Central memory CD4-positive, alpha-beta T cell (primary cell): ENCODE results near the gene NPW.
A peak's percentile ranks its signal among the peaks of the same experiment; 100 is the strongest.

Source experiments
- DNase-seq: peaks from one replicate; pipeline ENCODE4 v3.0.0; 2022
- total RNA-seq, 3 experiments: gene quantifications; one replicate each; lab custom pipeline; 2026; lab: John Stamatoyannopoulos, UW

Gene NPW
- total RNA-seq: 0.16 to 1.5 (median 1.1) reads per million in 3 experiments

DNA sequence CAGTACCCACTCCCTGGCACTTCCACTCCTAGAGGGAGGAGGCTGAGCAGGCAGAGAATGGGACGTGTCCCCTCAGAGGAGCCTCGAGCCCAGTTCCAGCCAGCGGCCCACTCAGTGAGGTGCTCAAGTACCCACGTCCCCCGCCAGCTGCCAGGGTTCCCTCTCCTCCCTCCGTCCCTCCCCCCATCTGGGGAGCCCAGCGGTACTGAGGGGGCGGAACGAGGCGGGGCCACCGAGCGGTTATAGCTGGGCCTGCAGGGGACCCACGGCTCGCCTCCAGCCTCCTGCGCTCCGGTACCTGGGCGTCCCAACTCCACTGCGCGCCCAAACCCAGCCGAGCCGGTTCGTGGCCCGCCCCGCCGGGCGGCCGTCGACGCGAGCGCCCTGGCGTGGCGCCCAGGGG lies at the start of gene NPW:
TSS of gene NPW (plus strand) at position 268 of the 403 bp plus-strand sequence.
- DNase-seq: no peak

DNA sequence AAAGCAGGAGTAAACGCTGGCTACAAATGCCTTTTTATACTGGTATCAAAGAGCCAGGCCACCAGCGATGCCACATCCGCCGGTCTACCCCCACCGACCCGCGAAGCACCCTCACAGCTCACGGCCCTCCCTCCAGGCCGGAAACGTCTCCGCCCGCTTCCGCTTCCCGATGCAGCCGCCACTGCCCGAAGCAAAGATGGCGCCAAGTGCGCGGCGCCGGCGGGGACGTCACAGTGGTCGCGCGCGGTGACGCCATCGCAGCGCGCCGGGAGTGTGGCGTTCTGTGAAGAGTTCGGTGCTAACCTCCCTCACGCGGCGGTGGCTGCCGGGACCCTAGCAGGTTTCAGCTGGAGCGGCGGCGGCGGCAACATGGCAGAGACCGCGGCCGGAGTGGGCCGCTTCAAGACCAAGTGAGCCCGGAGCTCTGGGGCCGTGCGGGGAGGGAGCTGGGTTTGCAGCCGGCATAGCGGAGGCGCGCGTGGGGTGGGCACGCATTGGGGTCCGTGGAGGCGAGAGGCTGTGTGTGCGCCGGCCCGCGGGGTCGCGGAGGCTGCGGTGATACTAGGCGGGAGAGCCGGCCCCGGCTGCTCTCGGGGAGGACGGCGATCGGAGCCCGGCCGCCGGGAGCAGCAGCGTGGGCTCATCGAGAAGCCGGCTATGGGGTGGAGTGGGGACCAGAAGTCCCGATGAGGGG lies 47.6 kb upstream of the NPW start, which contains the start of gene TBL3:
TSS of gene TBL3 (plus strand) at position 258 of the 694 bp plus-strand sequence. CDS start at position 370, 112 bp downstream.
- DNase-seq: peak; percentile 97

GRCh38 chr16:1972490-1972877 lies 47.1 kb upstream of the NPW start:
- DNase-seq: no peak

DNA sequence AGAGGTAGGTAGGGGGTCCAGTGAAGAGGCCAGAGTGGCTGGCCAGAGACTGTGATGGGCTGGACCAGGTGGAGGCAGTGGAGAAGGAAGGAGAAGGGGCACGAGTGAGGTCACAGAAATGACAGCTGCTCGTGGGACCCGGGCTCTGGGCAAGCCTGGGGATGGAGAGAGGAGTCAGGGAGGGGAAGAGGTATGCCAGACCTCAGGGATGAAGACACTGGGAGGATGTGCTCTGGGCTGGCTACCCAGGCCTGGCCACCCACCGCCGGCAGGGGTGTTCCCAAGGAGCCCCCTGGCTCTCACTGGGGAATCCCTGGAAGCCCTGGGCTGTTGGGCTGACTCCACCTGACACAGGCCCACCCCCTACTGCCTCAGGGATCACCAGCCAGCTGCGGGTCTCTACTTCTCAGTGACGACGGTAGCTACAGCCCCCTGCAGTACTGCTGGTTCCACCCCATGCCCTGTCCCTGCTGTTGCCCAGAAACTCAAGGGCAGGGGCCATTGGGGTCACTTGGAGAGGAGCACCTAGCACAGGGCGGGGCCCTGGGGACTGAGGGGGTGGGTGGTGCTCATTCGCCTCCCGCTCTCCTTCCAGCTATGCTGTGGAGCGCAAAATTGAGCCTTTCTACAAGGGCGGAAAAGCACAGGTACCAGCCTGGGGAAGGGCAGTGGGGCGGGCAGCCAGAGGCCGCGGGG lies 46.0 kb upstream of the NPW start:
- DNase-seq: no peak

DNA sequence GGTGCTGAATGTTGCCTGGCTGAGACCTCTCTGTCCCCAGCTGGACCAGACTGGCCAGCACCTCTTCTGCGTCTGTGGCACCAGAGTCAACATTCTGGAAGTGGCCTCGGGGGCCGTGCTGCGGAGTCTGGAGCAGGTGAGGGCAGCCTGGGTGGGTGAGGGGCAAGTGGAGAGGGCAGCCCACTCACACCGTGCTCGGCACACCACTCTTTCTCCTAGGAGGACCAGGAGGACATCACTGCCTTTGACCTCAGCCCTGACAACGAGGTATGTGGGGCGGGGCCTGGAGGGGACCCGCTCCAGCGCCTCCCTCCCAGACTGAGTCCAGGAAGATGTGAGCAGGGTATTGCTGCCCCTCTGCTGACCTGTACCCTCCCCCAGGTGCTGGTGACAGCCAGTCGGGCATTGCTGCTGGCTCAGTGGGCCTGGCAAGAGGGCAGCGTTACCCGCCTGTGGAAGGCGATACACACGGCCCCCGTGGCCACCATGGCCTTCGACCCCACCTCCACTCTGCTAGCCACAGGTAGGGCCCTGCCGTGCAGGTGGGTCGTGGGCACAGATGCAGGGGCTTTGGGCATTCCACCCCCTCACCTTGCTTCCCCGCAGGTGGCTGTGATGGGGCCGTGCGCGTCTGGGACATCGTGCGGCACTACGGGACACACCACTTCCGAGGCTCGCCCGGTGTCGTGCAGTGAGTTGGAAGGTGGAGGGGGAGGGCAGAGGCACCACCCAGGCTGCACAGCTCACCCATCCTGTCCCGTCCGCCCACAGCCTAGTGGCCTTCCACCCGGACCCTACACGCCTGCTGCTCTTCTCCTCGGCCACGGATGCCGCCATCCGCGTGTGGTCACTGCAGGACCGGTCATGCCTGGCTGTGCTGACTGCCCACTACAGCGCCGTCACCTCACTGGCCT lies 45.2 kb upstream of the NPW start:
- DNase-seq: no peak

DNA sequence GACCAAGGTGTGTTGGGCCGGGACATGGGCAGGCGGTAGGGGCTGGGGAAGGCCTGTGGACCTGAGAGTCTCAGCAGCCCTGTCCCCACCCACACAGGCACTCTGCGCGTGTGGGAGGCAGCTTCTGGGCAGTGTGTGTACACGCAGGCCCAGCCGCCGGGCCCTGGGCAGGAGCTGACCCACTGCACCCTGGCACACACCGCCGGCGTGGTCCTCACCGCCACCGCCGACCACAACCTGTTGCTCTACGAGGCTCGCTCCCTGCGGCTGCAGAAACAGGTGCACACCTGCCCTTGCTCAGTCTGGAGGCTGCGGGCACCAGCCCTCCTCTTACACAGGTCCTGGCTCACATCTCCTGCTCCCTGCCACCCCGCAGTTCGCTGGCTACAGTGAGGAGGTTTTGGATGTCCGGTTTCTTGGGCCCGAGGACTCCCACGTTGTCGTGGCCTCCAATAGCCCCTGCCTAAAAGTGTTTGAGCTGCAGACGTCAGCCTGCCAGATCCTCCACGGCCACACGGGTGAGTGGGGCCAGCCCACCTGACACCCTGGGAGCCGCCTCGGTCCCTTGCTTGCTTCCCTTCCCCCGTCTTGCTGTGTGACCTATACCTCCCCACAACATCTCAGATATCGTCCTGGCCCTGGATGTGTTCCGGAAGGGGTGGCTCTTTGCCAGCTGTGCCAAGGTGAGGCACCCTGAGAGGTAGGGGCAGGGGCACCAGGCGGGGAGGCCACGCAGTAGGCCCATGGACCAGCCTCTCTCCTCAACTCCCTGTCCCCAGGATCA lies 44.0 kb upstream of the NPW start:
- DNase-seq: no peak

- DNase-seq: no peak
Observed at GRCh38 chr16:1976216-1976520, 43.4 kb upstream of the NPW start.

- no peak for DNase-seq
Observed at GRCh38 chr16:1976951-1977874, 42.4 kb upstream of the NPW start.

DNA sequence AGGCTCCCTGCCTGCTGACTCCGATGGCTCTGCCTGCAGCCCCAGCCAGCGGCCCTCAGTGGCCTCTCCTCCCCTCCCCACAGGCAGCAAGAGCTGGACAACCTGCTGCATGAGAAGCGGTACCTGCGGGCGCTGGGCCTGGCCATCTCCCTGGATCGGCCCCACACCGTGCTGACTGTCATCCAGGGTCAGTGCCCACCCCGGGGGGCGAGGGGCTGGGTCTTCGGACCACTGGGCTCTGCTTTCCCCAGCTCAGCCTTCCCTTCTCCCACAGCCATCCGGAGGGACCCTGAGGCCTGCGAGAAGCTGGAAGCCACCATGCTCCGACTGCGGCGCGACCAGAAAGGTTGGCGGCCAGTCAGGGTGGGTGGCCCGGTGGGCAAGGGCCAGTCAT lies 41.7 kb upstream of the NPW start:
- DNase-seq: no peak

GRCh38 chr16:1978476-1979120 lies 41.0 kb upstream of the NPW start:
- no peak for DNase-seq

DNA sequence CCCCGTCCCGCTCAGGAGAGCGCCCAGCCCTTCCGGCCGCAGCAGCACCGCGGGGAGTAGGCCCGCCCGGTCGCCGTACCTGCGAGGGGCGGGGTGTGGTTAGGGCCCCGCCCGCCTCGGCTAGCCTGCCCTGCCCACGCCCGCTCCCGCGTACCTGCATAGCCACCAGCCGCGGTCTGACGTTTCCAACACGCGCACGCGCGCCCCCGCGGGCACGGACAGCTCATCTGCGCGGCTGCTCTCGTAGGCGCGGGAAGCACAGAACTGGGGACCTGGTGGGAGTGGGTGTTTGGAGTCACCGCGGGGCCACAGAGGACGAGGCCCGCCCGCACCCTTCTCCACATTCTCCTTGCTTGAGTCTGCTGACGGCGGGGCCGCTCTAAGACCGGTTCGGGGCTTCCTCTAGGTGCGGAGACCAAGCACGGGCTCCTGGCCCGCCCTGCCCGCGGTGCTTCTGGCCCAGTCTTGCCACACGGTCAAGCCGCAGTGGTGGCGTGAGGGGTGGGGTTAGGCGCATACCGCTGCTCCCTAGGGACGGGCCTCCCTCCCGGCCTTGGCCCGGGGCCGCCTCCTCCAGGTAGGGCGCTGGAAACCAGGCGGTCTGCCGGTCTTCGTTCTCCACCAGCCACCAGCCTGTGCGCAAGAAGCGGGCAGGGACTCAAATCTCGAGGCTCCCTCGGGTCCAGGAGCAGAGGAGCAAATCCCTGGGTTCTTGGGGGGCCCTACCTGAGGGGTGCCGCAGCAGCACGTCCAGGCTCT lies 40.1 kb upstream of the NPW start:
- DNase-seq: no peak

- DNase-seq: no peak
Observed at GRCh38 chr16:1980030-1980769, 39.4 kb upstream of the NPW start.

DNA sequence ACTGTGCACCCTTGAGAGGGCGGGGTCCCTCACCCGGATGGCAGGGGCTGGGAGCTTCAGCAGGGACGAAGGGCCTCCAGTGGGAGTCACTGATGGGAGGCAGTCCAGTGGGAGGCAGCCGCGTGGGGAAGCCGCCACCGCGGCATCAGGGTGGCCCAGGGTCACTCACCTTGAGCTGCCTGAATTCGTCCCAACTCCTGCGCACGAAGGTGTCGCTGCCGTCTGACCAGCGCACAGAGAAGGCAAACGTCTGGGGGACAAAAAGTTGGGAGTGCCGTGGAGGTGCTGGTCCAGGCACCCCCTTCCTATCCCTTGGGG lies 38.9 kb upstream of the NPW start:
- no peak for DNase-seq

GRCh38 chr16:1981398-1981836 lies 38.2 kb upstream of the NPW start, which contains the start of gene NOXO1:
Gene NOXO1 (minus strand): TSS chr16:1981469. CDS start chr16:1981179, 290 bp downstream.
- no peak for DNase-seq

DNA sequence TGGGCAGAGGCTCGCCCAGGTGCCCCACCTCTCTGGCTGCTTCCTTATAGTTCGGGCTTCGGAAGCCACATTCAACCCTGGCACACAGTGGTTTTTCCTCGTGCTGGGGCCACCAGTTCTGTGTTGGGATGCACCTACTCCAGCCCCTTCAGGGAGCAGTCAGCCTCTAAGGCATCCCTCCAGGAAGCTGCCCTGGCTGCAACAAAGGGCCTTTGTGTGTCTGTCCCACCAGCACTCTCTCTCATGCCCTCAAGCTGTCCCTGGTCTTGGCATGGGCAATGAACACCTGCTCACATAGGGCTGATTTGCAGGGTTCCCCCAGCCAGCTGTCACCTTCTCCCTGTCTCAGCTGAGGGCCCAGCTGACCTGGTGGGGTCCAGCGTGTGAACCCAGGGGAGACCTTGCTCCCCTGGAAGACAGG lies 37.6 kb upstream of the NPW start:
- DNase-seq: no peak

- no peak for DNase-seq
Observed at GRCh38 chr16:1982991-1983543, 36.5 kb upstream of the NPW start.

DNA sequence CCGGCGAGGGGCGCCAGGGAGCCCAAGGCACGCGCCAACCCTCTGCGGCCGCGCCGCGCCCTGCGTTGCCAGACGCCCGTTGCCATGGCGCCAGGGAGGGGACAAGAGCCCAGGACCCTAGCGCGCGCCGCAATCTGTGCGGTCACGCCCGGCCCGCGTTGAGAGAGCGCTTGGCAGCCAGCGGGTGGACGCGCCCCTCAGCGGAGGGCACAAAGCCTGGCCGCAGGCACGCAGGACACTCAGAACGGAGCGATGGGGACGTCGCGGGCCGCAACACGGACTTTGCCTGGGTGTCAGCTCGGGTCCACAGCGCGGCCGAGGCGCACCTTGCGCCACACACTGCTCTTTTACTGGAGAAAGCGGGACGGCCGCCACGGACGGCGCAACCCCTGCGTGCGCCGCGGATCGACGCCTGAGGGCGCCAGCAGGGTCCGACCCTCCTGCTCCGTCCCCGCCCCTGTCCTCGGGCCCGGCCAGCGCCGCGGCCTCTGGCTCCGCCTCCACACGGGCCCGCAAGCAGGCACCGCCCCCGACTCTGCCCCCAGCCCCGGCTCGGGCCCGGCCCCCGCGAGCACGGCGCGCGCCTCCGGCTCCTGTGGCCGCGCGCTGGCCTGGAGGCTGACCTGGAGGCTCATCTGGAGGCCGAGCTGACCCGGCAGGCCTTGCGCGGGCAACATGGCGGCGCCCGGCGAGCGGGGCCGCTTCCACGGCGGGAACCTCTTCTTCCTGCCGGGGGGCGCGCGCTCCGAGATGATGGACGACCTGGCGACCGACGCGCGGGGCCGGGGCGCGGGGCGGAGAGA lies 35.8 kb upstream of the NPW start, which contains the start of gene GFER:
TSS of gene GFER (plus strand) at position 650 of the 803 bp plus-strand sequence. CDS start at position 676, 26 bp downstream.
- DNase-seq: peak; percentile 52
